ENCODE results near the gene JAZF1.
A peak's percentile ranks its signal among the peaks of the same experiment; 100 is the strongest.
"Not testable (repeated sequence)": the region's sequence is repeated elsewhere in the genome, so short reads cannot be mapped to it uniquely, and the experiment has no call there.

JAZF1 gene

DNA sequence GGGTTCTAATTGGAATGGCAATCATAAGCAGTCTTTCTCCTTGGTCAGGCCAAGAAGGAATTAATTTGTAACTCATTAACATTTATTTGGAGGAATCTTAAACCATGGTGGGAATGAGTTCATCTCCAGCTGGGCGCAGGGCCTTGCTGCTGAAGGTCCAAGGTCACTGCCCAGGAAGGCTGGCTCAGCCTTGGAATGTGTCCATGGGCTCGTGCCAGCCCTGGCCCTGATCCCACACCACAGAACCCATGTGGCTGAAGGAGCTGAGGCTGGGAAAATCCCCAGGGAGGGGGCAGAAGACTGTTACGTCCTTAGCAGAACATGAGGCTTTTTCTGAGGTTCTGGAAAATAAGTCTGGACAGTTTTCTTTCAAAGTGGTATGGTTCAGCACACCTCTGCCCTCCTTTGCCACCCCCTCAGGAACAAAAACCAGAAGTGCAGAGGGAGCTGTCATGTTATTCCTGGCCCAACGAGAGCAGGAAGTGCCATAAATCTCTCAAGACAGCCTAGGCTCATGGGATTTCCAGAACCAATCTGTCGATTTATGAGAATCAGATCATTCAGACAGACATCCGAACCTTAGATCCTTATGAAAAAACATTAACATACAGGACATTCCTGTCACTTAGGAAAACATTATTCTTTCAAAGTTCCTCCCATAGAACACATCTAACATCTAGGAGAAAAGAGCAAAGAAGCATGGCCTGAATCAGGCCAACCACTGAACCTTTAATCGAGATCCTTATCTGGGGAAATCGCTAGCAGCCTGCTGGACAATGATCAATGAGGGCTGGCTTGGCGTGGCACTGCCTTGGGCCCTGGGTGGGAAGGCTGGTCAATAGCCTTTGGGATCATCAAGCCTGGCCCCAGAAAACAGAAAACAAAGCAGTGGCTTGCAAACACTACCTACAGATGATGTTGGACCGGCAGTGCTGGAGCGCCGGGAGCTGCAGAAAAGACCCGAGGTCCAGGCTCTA, 306.3 kb downstream of the JAZF1 start:
- DNase-seq (ENCODE audit: low read depth): peak; percentile 87

DNA sequence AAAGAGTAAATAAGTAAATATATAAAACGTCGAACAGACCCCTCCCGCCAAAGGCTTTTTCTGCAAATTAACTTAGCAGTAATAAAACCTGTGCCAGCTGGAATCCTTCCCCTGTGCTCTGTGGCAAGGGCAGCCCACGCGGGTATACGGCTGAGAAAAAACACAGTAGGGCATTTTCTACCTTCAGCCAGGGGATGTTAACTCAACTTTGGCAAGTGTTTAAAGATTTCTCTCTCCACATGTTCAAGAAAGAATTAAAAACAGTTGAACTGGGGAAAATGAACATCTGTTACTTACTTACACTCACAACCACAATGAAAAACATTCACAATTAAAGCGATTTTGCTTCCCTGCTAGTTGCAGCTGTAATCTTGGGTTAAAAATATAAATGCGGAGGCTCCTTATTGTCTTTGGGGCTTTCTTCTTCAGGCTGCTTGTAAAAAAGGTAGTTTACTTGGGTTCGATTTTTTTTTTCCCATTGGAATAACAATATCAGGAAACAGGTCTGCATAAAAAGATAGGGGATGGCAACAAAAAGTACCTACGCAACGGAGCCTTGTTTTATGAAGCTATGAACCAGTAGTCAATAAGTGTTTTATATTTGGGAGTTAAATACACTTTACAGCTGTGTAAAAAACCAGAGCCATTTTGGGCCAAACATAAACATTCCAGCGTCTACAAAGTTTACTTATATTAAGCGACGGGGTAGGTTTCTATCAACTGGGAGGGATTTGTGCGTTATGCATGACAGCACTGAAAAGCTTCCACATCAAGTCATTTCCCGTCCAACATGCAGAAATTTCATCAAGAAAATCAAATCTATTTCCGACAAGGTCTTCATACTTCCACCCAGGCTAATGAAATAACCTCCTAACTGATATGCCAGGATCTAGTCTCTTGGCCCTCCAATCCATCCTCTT, 308.0 kb downstream of the JAZF1 start:
- peak; percentile 7 for DNase-seq (ENCODE audit: low read depth)

DNA sequence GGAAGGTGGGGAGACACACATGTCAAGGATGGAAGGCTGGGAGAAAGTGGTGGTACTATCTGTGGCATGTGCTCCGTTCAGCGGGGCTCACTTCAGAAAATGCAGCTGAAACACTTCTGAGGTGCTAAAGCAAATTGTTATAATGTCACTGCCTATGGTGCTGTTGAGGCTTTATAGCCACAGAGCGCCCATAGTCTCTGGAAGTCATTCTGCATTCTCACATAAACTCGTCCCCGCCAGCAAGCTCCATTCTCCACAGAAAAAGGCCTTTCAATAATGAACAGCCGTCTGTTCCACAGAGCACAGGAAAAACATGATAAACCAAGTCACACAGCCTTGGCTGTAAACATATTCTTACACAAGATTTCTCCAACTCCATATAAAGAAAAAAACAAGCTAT, 308.7 kb downstream of the JAZF1 start:
- no peak for DNase-seq (ENCODE audit: low read depth)

DNA sequence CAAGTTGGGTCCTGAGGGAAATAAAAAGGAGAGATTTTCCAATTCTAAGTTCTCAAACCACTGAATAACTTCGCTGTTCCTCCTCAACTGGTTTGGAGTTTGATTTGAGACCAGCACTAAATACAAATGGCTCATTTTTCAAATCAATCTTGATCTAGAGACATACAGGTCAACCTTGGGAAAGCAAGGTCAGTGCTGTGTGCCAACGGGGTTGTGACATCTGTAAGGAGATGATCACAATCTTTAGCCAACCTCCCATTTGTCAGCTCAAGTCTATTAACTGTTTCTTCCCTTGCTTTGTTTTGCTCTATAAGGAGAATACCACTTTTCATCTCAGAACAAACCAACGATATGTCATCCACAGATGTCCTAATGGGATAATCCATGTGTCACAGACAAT, 309.5 kb downstream of the JAZF1 start:
- no peak for DNase-seq (ENCODE audit: low read depth)

DNA sequence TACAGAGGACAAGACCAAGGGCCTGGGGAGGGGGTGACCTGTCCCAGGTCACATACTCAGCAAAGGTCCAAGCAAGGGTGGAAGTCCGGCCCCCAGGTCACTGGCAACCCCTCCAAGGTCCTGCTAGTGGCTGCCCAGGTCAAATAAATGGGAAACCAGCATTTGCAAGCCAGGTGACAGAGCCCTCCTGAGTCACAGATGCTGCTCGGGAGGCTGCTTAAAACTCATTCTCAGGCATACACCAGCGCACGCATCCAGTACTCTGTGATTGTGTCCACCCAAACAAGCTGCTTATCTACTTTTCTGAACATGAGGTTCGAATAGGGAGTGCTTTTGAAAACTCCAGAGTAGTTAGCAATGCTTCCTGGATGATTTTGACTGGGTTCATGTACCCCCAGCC, 310.0 kb downstream of the JAZF1 start:
- no peak for DNase-seq (ENCODE audit: low read depth)

DNA sequence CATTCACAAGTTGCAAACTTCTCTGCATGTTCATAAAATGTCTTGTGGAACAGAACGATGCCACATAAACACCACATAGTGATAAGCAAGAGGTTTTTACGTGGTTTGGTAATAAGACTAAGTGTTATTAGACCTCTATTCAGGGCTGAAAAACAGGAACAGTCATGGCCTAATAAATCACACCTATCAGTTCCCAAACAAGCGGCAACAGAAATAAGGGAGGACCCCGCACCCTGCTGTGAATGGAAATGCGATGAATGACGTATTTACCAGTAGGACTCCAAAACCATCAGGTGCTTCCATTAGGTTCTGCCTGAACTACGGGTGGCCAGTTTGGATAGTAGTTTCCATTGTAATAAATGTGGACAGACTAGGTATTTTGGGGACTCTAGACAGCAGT, 311.5 kb downstream of the JAZF1 start:
- DNase-seq (ENCODE audit: low read depth): no peak

DNA sequence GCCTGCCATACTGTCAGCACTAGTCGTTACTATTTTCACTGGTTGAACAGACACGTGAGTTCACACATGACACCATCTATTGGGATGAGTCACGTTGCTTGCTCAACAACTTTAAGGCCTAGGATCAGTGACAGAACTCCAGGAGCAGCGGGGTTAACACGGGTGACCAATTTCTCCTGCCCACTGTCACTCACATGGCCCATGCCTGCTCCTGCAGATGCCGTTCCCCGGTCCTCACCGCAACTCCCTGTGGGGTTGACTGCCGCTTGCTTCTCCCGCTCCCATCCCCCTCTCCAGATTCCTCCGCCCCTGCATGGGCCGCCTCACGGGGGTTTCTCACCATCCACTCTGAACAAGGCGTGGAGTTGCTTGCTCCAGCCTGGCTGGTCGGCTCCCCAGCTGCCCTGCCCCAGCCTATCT, 312.5 kb downstream of the JAZF1 start:
- DNase-seq (ENCODE audit: low read depth): no peak

DNA sequence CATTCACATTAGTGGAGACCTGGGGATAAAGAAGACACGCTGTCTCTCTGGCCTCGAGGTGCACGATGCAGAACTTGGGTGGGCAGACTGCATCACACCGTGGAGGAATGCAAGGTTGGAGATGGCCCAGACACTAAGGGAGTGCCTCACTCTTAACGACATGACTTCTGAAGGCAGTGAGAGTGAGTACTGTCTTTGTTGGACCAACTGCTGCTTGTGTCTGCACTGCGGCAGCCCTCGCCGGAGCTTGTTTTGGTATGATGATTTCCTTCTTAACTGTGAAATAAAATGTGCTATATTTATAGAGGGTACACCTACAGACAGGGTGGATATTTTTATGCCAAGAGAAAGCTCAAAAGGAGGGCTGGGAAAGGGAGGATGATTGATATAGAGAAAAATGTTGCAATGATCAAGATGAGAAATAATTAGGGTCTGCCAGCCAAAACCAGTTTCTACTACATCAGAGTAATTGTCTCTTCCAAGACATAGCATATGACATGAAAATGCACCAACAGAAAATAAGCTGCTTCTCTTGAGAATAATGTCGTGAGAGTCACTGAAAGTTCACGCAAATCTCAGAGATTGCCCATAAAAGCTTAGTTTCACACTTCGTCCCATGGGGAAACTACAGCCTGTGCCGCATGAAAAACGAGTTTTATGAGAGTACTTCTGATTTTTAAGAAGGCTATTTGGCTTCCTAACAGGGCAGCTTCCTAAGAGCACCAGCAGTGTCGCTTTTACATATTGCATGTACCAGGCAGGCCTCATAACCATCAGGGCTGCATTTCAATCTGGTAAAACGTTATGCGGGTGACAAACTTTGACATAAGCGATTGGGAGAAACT, 313.5 kb downstream of the JAZF1 start:
- no peak for DNase-seq (ENCODE audit: low read depth)

DNA sequence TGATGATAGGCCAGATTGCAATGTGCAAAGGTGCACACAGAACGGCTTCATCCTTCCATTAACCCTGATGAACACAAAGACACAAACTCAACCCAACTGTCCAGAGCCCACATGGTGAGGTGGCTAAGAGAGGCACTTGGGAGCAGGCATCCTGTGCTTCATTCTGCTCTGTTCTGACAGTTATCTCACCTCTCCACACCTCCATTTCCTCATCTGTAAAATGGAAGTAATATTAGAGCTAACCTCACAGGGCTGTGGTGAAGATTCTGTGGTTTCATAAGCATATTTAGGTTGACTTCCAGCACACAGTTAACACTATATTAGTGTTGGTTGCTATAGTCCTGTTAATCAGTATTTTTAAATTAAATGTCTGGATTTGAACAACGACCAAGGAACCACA, 314.3 kb downstream of the JAZF1 start:
- no peak for DNase-seq (ENCODE audit: low read depth)

DNA sequence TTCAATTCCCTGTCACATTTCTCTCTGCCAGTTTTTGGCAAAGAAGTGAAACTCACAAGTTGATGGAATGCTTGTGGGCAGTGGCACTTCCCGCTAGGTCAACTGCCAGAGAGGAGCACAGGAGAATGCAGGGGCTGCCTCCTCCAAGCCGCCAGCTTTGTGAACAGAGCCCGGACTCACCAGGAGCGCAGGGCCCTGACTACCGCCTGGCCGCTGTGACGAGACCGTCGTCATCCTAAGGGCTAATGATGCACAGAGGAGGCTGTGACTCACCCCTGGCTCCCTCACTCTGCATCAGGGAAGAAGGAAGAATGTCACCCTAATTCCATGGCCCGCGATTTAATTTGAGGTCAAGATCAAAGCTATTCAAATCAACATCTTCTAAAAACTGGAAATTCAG, 316.7 kb downstream of the JAZF1 start:
- DNase-seq (ENCODE audit: low read depth): peak; percentile 81

DNA sequence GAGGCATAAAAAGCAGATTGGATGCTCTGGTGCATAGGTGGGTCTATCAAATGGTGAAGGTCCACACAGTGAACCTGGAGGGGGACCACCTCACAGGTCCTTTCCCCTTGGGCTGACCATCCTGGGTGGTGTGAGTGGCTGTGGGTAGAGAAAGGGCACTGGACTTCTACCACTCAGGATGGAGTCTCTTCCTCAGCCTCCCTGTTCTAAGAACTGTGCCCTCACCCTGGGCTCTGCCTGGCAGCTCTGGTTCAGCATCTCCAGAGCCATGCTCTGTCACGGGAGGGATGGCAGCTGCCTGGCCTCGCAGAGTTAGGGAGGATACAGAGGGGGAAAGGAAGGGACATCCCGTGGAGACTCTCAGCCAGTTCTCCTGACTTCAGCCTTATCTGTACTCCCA, 318.8 kb downstream of the JAZF1 start:
- DNase-seq (ENCODE audit: low read depth): no peak

DNA sequence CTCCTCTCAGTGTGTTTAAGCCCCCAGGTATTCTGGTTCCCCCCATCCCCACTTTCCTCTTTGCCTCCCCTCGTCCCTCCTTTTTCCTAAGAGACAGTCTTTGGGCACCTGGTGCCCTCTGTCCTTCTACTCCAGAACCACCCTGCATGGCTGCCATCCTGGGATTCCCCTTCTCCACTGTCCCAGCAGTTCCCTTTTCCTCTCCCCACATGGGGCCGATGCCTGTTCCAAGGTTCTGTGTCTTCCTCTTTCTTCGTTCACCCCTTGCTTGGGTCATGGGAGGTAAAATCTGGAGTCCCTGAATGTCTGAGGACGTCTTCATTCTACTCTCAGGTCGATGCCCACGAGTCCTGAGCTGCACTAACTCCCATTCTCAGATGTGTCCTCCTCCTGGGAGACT, 319.8 kb downstream of the JAZF1 start:
- DNase-seq (ENCODE audit: low read depth): no peak

DNA sequence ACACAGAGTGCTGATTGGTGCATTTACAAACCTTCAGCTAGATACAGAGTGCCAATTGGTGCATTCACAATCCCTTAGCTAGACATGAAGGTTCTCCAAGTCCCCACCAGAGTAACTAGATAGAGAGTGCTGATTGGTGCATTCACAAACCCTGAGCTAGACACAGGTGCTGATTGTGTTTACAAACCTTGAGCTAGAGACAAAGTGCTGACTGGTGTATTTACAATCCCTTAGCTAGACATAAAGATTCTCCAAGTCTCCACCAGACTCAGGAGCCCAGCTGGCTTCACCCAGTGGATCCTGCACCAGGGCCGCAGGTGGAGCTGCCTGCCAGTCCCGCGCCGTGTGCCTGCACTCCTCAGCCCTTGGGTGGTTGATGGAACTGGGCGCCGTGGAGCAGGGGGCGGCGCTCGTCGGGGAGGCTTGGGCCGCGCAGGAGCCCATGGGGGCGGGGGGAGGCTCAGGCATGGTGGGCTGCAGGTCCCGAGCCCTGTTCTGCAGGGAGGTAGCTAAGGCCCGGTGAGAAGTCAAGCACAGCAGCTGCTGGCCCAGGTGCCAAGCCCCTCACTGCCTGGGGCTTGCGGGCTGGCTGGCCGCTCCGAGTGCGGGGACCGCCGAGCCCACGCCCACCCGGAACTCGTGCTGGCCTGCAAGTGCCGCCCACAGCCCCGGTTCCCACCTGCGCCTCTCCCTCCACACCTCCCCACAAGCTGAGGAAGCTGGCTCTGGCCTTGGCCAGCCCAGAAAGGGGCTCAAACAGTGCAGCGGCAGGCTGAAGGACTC, 323.7 kb downstream of the JAZF1 start:
- not testable (repeated sequence) for DNase-seq (ENCODE audit: low read depth)

DNA sequence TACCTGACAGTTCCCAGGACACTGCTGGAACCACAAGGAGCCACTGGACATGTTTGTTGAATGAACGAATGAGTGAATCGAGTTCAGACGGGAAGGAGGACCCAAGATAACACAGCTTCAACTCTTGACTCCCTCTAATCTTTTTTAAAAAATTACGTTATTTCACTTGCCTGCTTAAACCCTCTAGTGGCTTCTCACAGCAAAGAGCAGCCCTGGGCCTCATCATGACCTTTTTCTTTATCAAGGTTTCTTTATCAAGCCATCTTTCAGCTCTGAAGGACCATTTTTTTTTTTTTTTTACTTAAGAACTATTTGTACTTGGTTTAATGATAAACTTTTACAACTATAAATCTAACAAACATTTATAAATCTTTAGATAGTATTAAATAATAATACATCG, 330.1 kb downstream of the JAZF1 start:
- DNase-seq (ENCODE audit: low read depth): no peak

DNA sequence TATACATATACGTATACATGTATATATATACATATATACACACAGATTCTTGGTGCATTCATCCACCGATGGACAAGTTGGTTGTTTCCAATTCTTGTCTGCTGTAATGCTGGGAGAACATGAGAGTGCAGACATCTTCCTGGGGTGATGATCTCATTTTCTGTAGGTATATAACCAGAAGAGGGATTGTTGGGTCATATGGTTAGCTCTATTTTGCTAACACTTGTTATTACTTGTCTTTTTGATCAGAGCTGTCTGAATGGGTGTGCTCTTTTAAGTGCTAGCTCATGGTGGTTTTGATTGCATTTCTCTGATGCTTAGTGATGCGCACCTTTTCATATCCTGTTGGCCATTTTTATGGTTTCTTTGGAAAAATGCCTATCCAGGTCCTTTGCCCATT, 334.2 kb downstream of the JAZF1 start:
- DNase-seq (ENCODE audit: low read depth): no peak

DNA sequence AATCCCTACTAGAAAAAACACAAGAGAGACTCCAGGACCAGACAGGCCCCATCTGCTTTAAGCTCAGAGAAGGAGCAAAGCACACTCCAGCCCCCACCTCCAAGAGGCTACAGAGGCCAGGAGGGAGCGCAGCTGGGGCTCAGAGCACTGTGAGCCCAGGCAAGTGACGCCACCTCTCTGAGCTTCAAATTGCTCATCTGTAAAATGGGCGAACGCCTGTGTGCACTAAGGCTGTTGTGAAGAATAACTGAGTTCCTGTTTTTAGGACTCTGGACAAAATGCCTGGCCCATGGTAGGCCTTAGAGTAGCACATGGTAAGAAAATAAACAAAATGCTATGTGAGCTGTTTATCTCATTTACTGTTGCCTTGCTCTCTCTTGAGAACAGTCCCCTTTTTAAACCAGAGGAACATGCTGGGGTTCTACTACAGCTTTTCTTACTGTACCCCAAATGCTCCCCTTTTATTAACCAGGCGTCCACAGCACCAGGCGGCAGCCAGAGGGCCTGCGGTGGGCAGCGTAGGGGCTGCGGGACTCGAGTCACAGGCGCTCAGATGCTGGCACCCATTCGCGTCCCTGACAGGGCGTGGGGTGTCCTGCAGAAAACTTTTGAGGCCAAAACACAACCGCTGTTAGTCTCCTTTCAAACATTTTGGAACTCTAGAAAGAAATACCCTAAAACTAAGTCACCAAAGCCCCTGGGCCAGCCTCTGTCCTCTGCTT, 336.9 kb downstream of the JAZF1 start:
- DNase-seq (ENCODE audit: low read depth): no peak

DNA sequence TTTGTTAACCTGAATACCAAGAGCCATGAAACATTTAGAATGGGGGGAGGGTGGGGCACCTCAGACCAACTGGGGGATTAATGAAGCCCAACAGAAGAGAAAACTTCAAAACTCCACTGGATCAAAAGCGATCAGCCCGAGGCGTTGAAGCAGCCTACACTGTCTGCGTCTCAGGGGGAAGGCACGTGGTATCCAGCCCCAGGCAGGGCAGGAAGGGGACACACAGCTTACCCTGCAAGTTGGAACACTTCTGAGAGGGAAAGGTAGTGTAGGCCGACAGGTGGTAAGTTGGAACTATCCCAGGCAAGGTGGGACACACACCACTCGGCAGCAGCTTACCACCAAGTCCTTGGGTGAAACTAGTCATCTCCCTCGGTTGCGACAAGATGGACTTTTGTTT, 337.7 kb downstream of the JAZF1 start:
- DNase-seq (ENCODE audit: low read depth): no peak

DNA sequence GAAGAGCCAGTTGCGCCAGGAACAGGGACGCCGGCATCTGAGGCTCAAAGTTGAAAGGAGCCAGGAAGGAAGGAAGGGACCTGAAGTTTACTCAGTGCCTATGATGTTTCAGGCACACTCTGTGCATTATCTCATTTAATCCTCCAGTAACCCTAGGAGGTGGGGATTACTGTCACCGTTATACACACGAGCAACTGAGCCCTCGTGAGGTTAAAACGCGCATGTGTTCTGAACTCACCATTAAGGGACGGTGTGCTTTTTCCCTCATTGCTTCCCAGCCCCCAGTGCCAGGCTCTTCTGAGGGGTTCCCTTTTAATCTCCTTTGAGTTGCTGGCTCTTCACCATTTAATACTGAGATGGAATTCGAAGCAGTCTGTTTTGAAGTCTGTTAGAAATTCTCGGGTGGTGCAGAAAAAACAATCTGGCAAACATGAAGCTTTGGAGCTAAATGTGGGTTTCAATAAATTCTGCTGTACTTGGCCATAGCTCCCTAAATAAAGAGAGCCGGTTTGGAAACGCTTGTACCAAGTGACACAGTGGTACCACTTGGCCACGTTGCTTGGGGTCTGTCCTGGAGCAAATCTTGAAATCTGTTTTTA, 338.4 kb downstream of the JAZF1 start:
- no peak for DNase-seq (ENCODE audit: low read depth)

DNA sequence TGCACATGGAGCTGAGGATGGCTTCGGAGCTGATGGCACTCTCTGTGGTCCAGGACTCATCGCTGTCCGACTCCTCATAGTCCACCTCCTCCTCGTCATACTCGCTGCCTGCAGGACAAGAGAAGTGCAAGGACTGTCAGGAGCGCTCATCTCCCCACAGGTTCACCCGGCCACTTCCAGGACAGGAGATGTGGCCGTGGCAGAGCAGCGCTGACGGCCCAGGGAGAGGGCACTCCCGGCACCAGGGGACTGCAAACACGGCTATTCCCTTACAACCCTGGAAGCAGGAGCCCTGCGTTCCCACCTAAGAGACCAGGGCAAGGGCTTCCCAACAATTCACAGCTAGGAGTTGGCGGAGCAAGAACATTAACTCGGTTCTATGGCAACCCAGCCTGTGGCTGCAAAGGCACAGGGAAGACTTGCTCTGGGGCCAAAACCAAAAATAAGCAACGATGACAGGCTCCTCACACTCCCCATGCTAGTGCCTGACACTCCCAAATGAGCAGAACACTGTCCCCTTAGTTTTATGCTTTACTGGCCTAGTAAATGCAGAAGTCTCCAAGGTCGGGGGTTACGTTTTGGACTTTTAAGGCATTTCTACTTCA, 339.7 kb downstream of the JAZF1 start:
- DNase-seq (ENCODE audit: low read depth): no peak

DNA sequence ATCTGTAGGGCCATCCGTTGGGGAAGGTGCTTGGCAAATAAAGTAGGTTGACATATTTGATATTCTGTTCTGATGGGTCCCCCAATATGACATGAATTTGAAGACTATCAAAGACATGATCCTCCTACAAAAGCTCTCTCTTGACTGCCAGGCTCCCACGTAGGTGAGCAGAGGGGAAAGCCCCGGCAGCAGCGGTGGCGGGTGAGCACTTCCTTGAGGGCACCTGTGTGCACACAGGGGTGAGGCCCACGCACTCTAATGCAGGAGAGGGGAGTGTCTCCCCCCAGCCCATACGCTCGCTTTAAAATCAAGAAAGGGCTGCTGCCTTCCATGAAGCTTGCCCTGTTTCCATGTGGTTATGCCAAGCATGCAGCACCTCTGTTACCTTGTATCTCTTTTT, 340.3 kb downstream of the JAZF1 start:
- no peak for DNase-seq (ENCODE audit: low read depth)
